Activated B cell treated with CpG ODN at 0.5 μM for 24 hours (primary cell): ENCODE results near the gene SLIT3. TPM values are rescaled to one million over a fixed set of nuclear protein-coding genes. Genes with fewer than 3 reads are reported as not detected.

Experiments used
- ATAC-seq: fragments of 200-7000 bp; cut with Tn5 transposase; one replicate; pipeline ENCODE4 v1.10.0; 2021; ENCODE audit warnings: low read depth, mild to moderate bottlenecking, moderate library complexity
- CTCF ChIA-PET: fragments of 350-600 bp; sonication (Branson Sonifier 250); formaldehyde crosslinking; loops from one replicate; lab custom pipeline; 2021; ENCODE audit warnings: antibody characterized with exemption; lab: Charles Lee
- POLR2A ChIA-PET: fragments of 350-600 bp; sonication (Branson Sonifier 250); formaldehyde crosslinking; loops from one replicate; lab custom pipeline; 2021; ENCODE audit warnings: antibody characterized with exemption; lab: Charles Lee
- DNase-seq: peaks from one replicate; pipeline ENCODE4 v3.0.0; 2022
- H3K27ac Mint-ChIP-seq: one replicate; pipeline ENCODE4 v1.8.0; 2020; ENCODE audit warnings: mixed read lengths
- H3K27me3 Mint-ChIP-seq: one replicate; pipeline ENCODE4 v1.8.0; 2021; ENCODE audit warnings: mixed read lengths
- H3K36me3 Mint-ChIP-seq: one replicate; pipeline ENCODE4 v1.8.0; 2021; ENCODE audit warnings: low read depth, mixed read lengths
- H3K4me1 Mint-ChIP-seq: one replicate; pipeline ENCODE4 v1.8.0; 2021; ENCODE audit warnings: mixed read lengths
- H3K4me3 Mint-ChIP-seq: one replicate; pipeline ENCODE4 v1.8.0; 2020; ENCODE audit warnings: mild to moderate bottlenecking, mixed read lengths
- H3K9me3 Mint-ChIP-seq: one replicate; pipeline ENCODE4 v1.8.0; 2020; ENCODE audit warnings: mixed read lengths
- intact Hi-C: fragments of 100-400 bp; cut with micrococcal nuclease; formaldehyde crosslinking; loops from one replicate; pipeline ENCODE4 v1.15.1; 2024
- total RNA-seq: library from RNA; stranded (reverse); gene quantifications from 2 replicates; pipeline ENCODE4 v1.2.3, GENCODE V29; 2022
- TF ChIP-seq, protein P1 (sequence below): fragments of 200-600 bp; IDR thresholded peaks from one replicate; pipeline ENCODE4 v1.8.0; 2022; ENCODE audit warnings: antibody characterized with exemption, mild to moderate bottlenecking

Gene SLIT3
- total RNA-seq, 1 donor from 2014 or later, result not detected

DNA sequence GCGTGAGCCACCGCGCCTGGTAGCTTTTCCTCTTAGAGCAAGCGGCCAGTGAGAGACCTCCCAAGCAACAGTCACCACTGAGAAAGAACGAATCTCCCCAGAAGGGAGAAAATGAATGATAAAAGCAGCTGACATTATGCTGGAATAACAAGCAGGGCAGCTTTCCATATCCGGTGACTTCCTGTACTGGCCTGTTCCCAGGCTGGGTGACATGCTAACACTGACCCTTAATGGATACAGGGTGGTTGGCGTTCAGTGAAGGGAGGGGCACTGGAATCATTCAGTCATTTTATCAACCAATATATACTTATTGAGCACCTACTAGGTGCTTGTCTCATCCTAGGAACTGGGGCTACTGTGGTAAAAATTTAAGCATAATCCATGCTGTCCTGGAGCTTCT lies 364.4 kb downstream of the SLIT3 start:
- no peaks in the 10 kb centered on the region for H3K27me3 Mint-ChIP-seq
- H3K4me3 Mint-ChIP-seq, result no peak overlapping the region
- DNase-seq (no peak), ATAC-seq (no peak)
- POLR2A ChIA-PET, result no interaction called here
- TF ChIP-seq, protein P1, sequence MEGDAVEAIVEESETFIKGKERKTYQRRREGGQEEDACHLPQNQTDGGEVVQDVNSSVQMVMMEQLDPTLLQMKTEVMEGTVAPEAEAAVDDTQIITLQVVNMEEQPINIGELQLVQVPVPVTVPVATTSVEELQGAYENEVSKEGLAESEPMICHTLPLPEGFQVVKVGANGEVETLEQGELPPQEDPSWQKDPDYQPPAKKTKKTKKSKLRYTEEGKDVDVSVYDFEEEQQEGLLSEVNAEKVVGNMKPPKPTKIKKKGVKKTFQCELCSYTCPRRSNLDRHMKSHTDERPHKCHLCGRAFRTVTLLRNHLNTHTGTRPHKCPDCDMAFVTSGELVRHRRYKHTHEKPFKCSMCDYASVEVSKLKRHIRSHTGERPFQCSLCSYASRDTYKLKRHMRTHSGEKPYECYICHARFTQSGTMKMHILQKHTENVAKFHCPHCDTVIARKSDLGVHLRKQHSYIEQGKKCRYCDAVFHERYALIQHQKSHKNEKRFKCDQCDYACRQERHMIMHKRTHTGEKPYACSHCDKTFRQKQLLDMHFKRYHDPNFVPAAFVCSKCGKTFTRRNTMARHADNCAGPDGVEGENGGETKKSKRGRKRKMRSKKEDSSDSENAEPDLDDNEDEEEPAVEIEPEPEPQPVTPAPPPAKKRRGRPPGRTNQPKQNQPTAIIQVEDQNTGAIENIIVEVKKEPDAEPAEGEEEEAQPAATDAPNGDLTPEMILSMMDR, result no peak
- no peaks in the 10 kb centered on the region for H3K36me3 Mint-ChIP-seq
- H3K9me3 Mint-ChIP-seq, result no peaks in the 10 kb centered on the region
- H3K4me1 Mint-ChIP-seq, result no peaks in the 10 kb centered on the region
- H3K27ac Mint-ChIP-seq, result no peak overlapping the region
- CTCF ChIA-PET, result no interaction called here
- intact Hi-C loops, result no loop called here

DNA sequence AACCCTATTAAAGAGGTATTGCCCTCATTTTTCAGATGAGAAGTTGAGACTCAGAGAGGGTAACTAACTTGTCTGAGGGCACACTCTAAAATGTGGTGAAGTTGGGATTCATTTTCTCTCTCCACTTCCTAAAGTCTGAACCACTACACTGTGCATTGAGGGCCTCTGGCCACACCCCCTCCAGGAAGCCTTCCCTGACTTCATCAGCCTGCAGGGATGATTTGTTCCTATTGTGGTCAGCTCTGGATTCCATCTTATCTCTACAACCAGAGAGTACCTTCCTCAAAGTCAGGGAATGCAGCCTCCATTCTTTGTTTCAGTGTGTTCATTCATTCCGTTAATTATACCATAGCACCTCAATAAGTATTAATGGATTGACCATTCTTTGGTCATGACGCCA lies 365.8 kb downstream of the SLIT3 start:
- no peak for ATAC-seq
- H3K27me3 Mint-ChIP-seq, result peaks cover 5% of the 10 kb centered on the region
- CTCF ChIA-PET, result no interaction called here

DNA sequence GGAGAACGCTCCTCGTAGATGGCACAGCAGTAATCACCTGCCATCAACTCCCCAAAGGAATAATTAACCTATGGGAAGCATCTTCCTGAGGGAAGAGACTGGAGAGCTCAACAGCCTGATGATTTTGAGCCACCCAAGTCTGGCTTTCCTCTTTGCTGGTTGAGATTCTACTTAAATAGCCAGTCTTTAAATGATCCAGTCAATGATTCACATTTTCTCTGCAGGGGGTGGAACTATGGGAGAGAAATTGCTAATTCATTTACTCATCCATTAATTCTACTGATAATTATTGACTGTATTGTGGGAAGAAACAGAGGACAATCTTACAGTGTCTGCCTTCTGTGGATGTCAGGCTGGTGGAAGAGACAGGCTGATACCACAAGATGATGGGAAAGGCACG lies 366.8 kb downstream of the SLIT3 start:
- ATAC-seq, result no peak
- peaks cover 5% of the 10 kb centered on the region for H3K27me3 Mint-ChIP-seq
- no peaks in the 10 kb centered on the region for H3K4me1 Mint-ChIP-seq

More for the DNA sequence above, 365.8 kb downstream of the SLIT3 start:
- H3K4me1 Mint-ChIP-seq, result no peaks in the 10 kb centered on the region
- H3K4me3 Mint-ChIP-seq, result no peak overlapping the region
- POLR2A ChIA-PET, result no interaction called here
- intact Hi-C loops, result no loop called here
- no peak for DNase-seq
- no peaks in the 10 kb centered on the region for H3K9me3 Mint-ChIP-seq
- no peaks in the 10 kb centered on the region for H3K36me3 Mint-ChIP-seq
- H3K27ac Mint-ChIP-seq, result no peak overlapping the region
- TF ChIP-seq, protein P1, result no peak

DNA sequence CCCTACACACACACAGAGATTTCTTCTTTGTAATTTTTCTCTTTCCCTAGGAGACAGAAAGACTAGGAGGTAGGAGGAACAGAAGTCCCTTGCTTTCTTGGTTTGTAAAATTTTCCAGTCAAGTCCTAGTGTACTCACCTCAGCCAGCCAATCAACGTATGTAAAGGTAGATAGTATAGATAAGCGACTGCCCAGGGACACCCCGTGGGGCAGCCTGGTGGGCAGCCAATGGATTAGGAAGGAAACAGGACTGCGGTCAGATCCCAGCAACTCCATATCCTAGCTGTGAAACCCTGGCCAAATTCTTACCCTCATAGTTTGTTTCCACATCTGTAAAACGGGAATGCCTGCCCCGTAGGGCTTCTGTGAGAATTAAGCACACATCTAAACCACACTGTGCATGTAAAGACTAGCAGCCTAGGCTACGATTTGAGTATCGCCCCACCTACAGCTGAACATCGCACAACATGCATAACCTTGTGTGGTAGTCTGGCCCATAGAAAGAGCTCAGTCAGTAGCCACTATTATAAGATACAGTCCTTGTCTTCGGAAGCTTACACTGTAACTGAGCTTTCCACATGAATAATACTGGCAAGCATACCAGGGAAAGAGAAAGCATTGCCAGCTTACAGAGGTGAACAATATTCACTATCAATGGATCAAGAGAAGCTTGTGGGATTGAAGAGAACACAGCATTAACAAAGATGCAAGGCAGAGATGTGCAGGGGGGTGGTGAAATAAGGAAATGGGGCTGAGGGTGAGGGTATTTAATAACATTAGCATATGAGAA lies 368.3 kb downstream of the SLIT3 start:
- intact Hi-C loops, result no loop called here

More for the DNA sequence above, 366.8 kb downstream of the SLIT3 start:
- intact Hi-C loops, result no loop called here
- Mint-ChIP-seq H3K27ac (no peak overlapping the region), H3K36me3 (no peaks in the 10 kb centered on the region), H3K4me3 (no peak overlapping the region), H3K9me3 (no peaks in the 10 kb centered on the region)
- TF ChIP-seq, protein P1, result no peak
- ChIA-PET POLR2A (no interaction called here), CTCF (no interaction called here)
- no peak for DNase-seq

DNA sequence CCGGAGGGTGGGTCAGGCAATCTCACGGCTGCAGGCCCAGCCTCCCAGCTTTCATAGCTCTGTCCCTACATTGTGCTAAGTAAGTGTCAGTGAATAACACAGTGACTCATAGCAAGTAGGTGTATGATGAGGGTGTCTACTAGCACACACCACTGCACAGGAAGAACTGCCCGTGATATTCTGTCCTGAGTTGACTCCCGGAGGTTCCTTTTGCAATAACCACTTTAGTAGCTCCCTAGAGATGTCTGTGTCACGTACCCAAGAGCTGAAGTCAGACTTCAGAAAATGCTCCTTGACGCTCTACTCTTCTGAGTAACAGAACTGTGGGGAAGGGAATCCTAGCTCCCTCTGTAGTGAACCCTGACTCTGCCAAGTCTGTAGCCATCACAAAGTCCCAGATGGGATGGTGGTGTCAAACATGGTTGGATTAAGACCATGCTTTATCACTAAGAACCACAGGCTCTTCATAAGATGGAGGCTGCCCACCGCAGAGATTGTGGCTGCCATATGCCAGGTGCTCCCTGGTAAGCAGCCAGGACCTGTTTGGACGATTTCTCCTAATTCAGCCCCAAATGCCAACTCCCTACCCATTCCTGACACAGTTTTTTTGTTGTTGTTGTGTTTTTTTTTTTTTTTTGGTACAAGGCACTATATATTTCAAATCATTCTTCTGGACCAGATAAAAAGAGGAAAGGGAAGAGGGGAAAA lies 369.1 kb downstream of the SLIT3 start:
- TF ChIP-seq, protein P1, result no peak
- no peaks in the 10 kb centered on the region for H3K36me3 Mint-ChIP-seq
- peaks cover 5% of the 10 kb centered on the region for H3K27me3 Mint-ChIP-seq

More for the DNA sequence above, 368.3 kb downstream of the SLIT3 start:
- no peak for ATAC-seq
- POLR2A ChIA-PET, result no interaction called here
- no peak for DNase-seq
- H3K4me1 Mint-ChIP-seq, result no peaks in the 10 kb centered on the region
- H3K36me3 Mint-ChIP-seq, result no peaks in the 10 kb centered on the region
- H3K9me3 Mint-ChIP-seq, result no peaks in the 10 kb centered on the region
- H3K27ac Mint-ChIP-seq, result no peak overlapping the region
- TF ChIP-seq, protein P1, result no peak
- no peak overlapping the region for H3K4me3 Mint-ChIP-seq
- H3K27me3 Mint-ChIP-seq, result peaks cover 5% of the 10 kb centered on the region
- CTCF ChIA-PET, result no interaction called here

More for the DNA sequence above, 369.1 kb downstream of the SLIT3 start:
- intact Hi-C loops, result no loop called here
- CTCF ChIA-PET, result no interaction called here
- no peak overlapping the region for H3K4me3 Mint-ChIP-seq
- POLR2A ChIA-PET, result no interaction called here
- DNase-seq, result no peak
- no peak overlapping the region for H3K27ac Mint-ChIP-seq
- no peaks in the 10 kb centered on the region for H3K4me1 Mint-ChIP-seq
- no peak for ATAC-seq
- H3K9me3 Mint-ChIP-seq, result no peaks in the 10 kb centered on the region
